SK-N-SH (cell line): ENCODE measurements around the gene SAMD15.

ENCODE experiments used
- FOSL2 ChIP-seq: IDR thresholded peaks from 2 replicates; pipeline ENCODE4 v1.4.0; 2012; ENCODE audit warnings: low read depth, mild to moderate bottlenecking, moderate library complexity, borderline replicate concordance
- POLR2AphosphoS5 ChIP-seq: IDR thresholded peaks from 2 replicates; pipeline ENCODE4 v1.6.1; 2012; ENCODE audit warnings: low read depth, low read length
- TF ChIP-seq, protein P1 (sequence below): fragments of 200-600 bp; sonication (generic); IDR thresholded peaks from 2 replicates; pipeline ENCODE4 v1.6.1; 2017; ENCODE audit warnings: antibody characterized with exemption, mild to moderate bottlenecking, moderate library complexity

- TF ChIP-seq FOSL2 = no peak
- TF ChIP-seq, protein P1, sequence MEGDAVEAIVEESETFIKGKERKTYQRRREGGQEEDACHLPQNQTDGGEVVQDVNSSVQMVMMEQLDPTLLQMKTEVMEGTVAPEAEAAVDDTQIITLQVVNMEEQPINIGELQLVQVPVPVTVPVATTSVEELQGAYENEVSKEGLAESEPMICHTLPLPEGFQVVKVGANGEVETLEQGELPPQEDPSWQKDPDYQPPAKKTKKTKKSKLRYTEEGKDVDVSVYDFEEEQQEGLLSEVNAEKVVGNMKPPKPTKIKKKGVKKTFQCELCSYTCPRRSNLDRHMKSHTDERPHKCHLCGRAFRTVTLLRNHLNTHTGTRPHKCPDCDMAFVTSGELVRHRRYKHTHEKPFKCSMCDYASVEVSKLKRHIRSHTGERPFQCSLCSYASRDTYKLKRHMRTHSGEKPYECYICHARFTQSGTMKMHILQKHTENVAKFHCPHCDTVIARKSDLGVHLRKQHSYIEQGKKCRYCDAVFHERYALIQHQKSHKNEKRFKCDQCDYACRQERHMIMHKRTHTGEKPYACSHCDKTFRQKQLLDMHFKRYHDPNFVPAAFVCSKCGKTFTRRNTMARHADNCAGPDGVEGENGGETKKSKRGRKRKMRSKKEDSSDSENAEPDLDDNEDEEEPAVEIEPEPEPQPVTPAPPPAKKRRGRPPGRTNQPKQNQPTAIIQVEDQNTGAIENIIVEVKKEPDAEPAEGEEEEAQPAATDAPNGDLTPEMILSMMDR = no peak
- TF ChIP-seq POLR2AphosphoS5 = no peak
Measured at GRCh38 chr14:77372304-77372841, 4.8 kb upstream of the SAMD15 start.
